ENCODE measurements around the gene CEACAM4. TPM values are rescaled to one million over a fixed set of nuclear protein-coding genes. Genes with fewer than 3 reads are reported as not detected.

CEACAM4 gene
- total RNA-seq, 3 donors from 2014 or later: 0.66 to 1.8 TPM; not detected in 1

DNA sequence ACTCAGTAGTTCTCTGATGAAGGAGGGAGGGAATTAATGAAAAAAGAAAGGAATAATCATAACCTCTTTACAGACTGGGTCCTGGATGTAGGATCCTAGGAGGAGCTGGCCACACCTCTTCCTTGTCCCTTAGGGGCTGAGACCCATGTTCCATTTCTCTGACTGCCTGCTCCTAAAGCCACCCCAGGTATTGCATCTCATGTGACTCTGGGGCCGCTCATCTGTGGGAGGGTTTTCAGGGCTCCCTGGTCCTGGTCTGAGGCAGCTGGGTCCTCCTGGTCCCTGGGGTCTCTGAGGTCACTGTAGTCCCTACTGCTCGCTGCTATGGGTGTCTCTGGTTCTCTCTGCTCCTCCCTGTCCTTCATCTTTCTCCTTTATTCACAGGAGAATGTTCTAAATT is 48.0 kb downstream of the CEACAM4 start:
- TF ChIP-seq, protein P1, sequence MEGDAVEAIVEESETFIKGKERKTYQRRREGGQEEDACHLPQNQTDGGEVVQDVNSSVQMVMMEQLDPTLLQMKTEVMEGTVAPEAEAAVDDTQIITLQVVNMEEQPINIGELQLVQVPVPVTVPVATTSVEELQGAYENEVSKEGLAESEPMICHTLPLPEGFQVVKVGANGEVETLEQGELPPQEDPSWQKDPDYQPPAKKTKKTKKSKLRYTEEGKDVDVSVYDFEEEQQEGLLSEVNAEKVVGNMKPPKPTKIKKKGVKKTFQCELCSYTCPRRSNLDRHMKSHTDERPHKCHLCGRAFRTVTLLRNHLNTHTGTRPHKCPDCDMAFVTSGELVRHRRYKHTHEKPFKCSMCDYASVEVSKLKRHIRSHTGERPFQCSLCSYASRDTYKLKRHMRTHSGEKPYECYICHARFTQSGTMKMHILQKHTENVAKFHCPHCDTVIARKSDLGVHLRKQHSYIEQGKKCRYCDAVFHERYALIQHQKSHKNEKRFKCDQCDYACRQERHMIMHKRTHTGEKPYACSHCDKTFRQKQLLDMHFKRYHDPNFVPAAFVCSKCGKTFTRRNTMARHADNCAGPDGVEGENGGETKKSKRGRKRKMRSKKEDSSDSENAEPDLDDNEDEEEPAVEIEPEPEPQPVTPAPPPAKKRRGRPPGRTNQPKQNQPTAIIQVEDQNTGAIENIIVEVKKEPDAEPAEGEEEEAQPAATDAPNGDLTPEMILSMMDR (IDR thresholded peaks at IDR 0.05): no peak
- TF ChIP-seq POLR2AphosphoS5 (IDR thresholded peaks at IDR 0.05): no peak
- TF ChIP-seq POLR2A (IDR thresholded peaks at IDR 0.05): no peak
- no peak overlapping the region for H3K4me3 ChIP-seq
- no peaks in the 10 kb centered on the region for H3K4me1 ChIP-seq
- peaks cover 11 to 33% of the 10 kb centered on the region in 2 donors for H3K9me3 ChIP-seq
- H3K36me3 ChIP-seq: no peaks in the 10 kb centered on the region
- DNase-seq (ENCODE audit: low spot score in 2 of 2): no peak
- no peak overlapping the region for H3K27ac ChIP-seq
- H3K27me3 ChIP-seq: no peaks in the 10 kb centered on the region
- intact Hi-C loops (cut with DNase I; ENCODE audit: low total_unique reads): no loop called here

DNA sequence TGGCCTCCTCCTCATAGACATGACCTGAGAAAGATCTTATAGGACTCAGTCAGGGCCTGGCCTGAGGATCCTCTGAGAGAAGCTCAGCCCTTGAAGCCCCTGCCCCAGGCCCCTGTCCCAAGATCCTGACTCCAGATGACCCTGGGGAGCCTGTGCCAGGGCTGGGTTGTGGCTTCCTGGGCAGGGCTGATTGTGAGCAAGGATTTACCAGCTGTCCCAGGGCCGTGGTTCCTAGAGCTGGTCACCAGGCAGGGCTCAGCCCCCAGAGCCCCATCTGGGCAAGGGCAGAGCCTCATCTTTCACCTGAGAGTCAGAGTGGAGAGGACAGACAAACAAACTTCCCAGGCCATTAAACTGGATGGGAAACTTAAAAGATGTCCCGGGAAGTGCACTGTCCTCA is 49.0 kb downstream of the CEACAM4 start:
- no peak overlapping the region for H3K4me3 ChIP-seq
- intact Hi-C loops (cut with DNase I; ENCODE audit: low total_unique reads): no loop called here
- TF ChIP-seq, protein P1 (IDR thresholded peaks at IDR 0.05): no peak
- TF ChIP-seq POLR2AphosphoS5 (IDR thresholded peaks at IDR 0.05) (no peak), POLR2A (IDR thresholded peaks at IDR 0.05) (no peak)
- peaks cover 11 to 23% of the 10 kb centered on the region in 2 donors for H3K9me3 ChIP-seq
- no peaks in the 10 kb centered on the region for H3K4me1 ChIP-seq
- H3K27me3 ChIP-seq: no peaks in the 10 kb centered on the region
- H3K27ac ChIP-seq: no peak overlapping the region
- no peaks in the 10 kb centered on the region for H3K36me3 ChIP-seq
- no peak for DNase-seq (ENCODE audit: low spot score in 2 of 2)

DNA sequence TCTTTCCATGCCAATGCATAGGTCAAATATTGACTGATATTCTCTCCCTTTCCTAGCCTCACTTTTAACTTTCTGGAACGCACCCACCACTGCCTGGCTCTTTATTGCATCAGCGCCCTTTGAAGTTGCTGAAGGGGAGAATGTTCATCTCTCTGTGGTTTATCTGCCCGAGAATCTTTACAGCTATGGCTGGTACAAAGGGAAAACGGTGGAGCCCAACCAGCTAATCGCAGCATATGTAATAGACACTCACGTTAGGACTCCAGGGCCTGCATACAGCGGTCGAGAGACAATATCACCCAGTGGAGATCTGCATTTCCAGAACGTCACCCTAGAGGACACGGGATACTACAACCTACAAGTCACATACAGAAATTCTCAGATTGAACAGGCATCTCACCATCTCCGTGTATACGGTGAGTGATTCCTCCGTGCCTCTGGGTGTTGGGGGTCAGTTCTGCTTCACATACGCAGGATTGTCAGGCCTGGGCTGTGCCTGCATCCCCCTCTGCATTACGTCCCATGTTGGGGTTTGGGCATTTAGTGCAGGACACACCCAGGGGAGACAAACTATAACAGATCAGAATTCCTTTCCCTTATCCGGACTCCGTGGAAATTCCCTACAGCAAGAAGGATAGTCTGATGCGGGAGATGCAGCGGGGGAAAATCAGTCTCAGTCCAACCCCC is 49.6 kb downstream of the CEACAM4 start:
- TF ChIP-seq, protein P1 (IDR thresholded peaks at IDR 0.05): no peak
- no peak for TF ChIP-seq POLR2AphosphoS5 (IDR thresholded peaks at IDR 0.05)
- no peak for TF ChIP-seq POLR2A (IDR thresholded peaks at IDR 0.05)
- no peak for DNase-seq (ENCODE audit: low spot score in 2 of 2)
- intact Hi-C loops (cut with DNase I; ENCODE audit: low total_unique reads): no loop called here
- Histone ChIP-seq H3K27me3 (no peaks in the 10 kb centered on the region), H3K4me1 (no peaks in the 10 kb centered on the region), H3K27ac (no peak overlapping the region), H3K9me3 (peaks cover 7 to 17% of the 10 kb centered on the region in 2 donors), H3K4me3 (no peak overlapping the region), H3K36me3 (no peaks in the 10 kb centered on the region)

DNA sequence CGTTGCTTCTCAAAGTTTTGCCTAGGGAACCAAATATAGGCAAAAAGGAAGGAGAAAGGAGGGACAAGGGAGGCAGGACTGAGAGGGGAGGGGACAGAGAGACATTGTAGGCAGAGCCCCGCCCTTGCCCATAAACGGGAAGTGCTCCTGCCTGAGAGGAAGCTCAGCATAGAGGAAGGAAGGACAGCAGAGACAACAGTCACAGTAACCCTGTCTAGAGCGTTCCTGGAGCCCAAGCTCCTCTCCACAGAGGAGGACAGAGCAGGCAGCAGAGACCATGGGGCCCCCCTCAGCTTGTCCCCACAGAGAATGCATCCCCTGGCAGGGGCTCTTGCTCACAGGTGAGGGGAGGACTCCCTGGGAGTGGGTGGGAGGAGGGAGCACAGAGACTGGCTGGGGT is 50.9 kb downstream of the CEACAM4 start, which contains the start of gene CEACAM21:
Gene CEACAM21 (plus strand): TSS at position 169 of the 400 bp plus-strand sequence. CDS start 109 bp downstream, at position 278.
- intact Hi-C loops (cut with DNase I; ENCODE audit: low total_unique reads): no loop called here
- H3K27ac ChIP-seq: no peak within 1 kb of the TSS
- TF ChIP-seq, protein P1 (IDR thresholded peaks at IDR 0.05): no peak
- no peak for TF ChIP-seq POLR2AphosphoS5 (IDR thresholded peaks at IDR 0.05)
- no peak for TF ChIP-seq POLR2A (IDR thresholded peaks at IDR 0.05)

DNA sequence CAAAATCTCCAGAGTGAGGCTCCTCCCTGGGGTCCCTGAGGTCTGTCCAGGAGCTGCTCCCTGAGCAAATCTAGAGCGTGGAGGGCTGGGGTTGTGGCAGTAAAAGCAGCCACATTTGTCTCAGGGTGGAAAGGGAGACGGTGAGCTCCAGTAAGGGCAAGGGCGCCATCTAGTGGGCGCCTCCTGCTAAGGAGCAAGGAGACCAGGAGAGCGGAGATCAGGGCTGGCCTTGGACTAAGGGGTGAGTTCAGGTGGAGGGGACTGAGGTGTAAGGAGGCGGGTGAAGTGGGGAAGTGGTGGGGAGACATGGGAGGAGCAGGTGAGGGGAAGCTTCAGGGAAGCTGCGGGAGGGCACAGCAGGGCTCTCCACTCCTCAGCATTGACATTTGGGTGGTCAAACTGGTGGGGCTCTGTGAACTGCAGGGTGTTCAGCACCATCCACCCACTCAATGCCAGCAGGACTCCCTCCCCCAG is 56.2 kb downstream of the CEACAM4 start:
- H3K27ac ChIP-seq: no peak overlapping the region
- TF ChIP-seq, protein P1 (IDR thresholded peaks at IDR 0.05): peak; percentile 58 to 86 (median 67)
- TF ChIP-seq POLR2AphosphoS5 (IDR thresholded peaks at IDR 0.05): no peak
- TF ChIP-seq POLR2A (IDR thresholded peaks at IDR 0.05): no peak
- no peak overlapping the region for H3K4me3 ChIP-seq
- peak; percentile 57 to 81 for DNase-seq (ENCODE audit: low spot score in 2 of 2)
- H3K4me1 ChIP-seq: no peaks in the 10 kb centered on the region
- no peaks in the 10 kb centered on the region for H3K9me3 ChIP-seq
- peaks cover 0 to 32% of the 10 kb centered on the region in 2 donors for H3K27me3 ChIP-seq
- no peaks in the 10 kb centered on the region for H3K36me3 ChIP-seq
- intact Hi-C loops (cut with DNase I; ENCODE audit: low total_unique reads): no loop called here

More for the DNA sequence above, 50.9 kb downstream of the CEACAM4 start, which contains the start of gene CEACAM21:
- no peak for DNase-seq (ENCODE audit: low spot score in 2 of 2)
- no peaks in the 10 kb centered on the region for H3K4me1 ChIP-seq
- peaks cover 2 to 4% of the 10 kb centered on the region in 2 donors for H3K9me3 ChIP-seq
- H3K36me3 ChIP-seq: no peaks in the 10 kb centered on the region
- H3K4me3 ChIP-seq: no peak within 1 kb of the TSS
- H3K27me3 ChIP-seq: no peaks in the 10 kb centered on the region

Data from breast epithelium (tissue), 4 donors.